SKM-1 (cell line): Measurements from ENCODE around the gene SLC28A1.
"Not testable (repeated sequence)": the region's sequence is repeated elsewhere in the genome, so short reads cannot be mapped to it uniquely, and the experiment has no call there.

ENCODE experiments used
- DNase-seq: peaks from one replicate; lab custom pipeline; 2025; ENCODE audit not compliant: unreplicated experiment; lab: John Stamatoyannopoulos, UW

Gene SLC28A1

DNA sequence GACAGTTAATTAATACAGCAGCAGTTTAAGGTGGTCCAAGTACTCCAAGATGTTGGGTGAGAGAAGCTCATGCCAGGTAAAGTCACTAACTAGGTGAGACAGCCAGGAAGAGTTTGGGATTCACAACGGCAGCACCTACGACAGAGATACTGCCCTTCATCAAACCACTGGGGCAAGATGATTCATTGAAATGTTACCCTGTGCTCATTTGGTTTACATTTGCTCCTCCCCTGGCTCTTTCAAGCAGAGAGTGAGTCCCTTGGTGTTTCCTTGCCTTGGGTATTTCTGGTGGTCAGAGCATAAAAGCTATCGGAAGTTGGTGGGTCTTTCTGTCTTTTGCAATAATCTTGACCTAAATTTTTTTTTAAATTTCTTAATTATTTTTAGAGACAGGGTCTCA, 77.2 kb downstream of the SLC28A1 start:
- DNase-seq: no peak

DNA sequence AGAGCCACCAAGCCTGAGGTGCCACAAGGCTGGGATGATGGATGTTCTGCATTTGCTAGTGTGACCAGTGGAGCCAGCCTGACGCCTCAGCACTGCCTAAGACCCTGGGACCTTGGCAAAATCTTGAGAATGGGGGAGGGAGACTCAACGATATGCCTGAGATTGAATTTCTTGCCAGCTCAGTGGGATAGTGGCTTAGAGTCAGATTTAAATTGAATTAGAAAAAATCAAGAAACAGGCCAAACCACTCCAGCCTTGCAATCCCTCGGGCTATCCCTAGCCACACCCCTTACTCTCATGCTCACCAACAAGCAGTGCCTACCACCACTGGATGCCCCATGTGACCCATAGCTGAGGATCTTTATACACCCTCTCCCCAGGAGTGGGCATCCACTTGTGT, 78.5 kb downstream of the SLC28A1 start:
- no peak for DNase-seq

DNA sequence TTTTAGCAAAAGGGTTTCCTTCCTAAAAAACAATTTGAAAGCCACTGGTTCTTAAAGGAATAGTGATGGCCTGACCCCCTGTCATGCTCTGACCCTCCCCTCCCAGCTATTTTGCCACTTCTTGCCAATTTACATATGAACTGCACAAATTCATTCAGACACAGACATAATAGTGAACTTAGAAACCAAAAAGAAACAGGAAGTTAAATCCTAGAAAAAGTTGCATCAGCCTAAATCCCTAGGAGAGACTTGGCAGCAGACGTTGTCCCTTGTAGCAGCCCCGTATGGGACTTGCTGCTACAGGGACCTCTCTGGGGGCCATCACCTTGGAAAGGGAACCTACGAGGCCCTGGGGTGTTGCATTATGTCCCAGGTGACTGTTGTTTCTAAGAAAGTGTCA, 82.9 kb downstream of the SLC28A1 start:
- DNase-seq: no peak

DNA sequence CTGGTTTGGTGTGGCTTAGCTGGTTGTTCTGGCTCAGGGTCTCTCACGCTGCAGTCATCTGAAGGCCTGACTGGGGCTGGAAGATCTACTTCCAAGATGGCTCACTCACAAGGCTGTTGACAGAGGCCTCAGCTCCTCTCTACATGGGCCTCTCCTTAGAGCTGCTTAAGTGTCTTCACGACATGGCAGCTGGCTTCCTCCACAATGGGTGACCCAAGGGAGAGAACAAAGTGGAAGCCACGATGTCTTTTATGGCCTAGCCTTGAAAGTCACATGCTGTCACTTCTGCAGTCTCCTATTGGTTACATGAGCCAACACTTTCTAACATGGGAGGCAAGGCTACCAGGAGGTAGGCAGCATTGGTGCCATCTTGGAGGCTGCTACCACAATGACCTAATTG, 83.8 kb downstream of the SLC28A1 start:
- no peak for DNase-seq

DNA sequence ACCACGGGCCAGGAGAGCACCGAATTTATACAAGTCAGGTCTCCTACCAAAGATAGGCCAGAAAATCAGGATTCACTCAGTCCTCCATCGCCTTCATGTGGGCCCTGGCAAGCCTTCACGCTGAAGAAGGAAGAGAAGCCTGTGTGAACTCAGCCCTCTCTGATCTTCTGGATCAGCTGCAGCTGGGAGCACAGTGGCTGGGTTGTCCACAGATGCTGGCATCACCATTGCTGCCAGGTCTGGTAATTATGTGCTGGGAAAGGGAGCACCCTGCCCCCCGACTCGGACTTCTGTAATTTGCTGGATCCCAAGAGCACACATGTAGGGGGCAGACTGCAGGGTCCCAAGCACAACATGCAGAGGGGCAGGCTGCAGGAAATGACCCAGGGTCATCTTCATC, 84.8 kb downstream of the SLC28A1 start:
- DNase-seq: no peak

DNA sequence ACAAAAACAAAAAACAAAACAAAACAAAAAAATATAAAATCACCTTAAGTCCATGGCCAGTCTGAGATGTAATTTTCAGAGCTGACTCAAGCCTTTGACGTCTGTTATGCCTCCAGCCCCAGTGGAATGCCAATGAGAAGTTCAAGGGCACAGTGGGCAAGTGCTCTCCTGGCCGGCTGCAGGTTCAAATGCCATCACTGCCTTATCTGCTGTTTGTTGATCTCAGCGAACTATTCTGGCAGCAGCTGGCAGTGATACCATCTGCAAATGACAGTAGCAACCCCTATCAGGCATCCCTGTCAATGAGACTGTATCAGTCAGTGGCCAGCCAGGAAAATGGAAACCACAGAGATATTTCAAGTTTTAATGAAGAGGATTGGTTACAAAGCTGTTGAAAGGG, 86.4 kb downstream of the SLC28A1 start:
- DNase-seq: no peak

DNA sequence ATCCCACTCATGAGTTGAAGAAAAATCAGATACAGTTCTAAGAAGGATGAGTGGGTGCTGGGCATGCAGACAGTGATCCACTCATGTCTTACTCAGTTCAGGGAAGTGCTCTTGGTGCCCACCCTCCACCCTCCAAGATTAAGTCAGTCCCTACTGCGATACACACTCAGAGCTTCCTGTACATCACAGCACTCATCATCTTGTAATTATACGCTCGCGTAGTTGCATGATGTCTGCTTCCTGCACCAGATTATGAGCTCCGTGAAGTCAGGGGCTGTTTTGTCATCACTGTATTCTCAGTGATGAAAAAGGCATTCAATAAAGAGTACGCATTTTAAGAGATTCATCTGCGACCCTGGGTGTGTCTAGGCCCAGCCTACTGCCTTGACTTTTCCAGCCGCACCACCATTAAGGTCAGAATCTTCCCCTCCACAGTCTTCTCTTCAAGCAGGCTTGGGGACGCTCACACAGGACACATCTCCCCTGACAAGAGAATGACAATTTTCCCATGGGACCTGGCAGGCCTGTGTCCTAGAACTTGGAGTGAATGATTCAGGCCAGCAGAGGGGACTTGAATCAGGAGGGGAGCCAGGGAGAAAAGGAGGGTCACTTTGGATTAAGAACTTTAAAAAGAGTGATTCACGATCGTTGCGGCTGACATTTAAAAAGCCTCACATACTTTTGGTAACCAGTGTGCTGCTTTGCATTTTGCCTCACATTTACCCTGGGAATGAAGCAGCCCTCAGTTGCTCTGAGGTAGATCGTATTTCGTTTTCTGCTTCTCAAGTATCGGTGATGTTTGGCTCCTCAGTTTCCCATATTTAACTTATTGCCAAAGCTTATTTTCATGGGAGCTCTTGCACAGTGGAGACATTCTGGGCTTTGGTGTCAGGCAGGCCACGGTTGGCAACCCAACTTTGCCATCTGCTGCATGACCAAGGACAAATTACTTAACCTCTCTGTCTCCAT, 89.3 kb downstream of the SLC28A1 start:
- DNase-seq: no peak

DNA sequence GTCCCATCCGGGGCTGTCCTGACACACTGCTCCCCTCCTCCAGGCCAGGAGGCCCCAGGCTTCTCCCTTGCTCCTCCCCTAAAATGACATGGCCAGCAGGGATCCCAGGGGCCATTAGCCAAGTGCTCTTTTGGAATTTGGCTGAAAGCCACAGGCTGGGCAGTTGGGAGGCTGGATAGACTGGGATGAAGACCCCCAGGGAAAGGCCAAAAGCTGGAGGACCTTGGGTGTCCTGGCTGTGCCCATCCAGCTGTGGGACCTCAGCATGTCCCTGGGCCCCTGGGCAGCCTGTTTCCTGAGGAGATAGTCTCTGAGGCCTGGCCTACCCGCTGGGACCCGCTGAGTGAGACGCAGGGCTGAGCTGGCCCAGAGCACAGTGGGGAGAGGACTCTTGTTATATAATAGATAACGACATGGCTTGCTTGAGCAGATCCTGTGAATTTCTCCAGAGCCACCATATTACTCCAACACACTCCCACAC, 91.4 kb downstream of the SLC28A1 start:
- no peak for DNase-seq

DNA sequence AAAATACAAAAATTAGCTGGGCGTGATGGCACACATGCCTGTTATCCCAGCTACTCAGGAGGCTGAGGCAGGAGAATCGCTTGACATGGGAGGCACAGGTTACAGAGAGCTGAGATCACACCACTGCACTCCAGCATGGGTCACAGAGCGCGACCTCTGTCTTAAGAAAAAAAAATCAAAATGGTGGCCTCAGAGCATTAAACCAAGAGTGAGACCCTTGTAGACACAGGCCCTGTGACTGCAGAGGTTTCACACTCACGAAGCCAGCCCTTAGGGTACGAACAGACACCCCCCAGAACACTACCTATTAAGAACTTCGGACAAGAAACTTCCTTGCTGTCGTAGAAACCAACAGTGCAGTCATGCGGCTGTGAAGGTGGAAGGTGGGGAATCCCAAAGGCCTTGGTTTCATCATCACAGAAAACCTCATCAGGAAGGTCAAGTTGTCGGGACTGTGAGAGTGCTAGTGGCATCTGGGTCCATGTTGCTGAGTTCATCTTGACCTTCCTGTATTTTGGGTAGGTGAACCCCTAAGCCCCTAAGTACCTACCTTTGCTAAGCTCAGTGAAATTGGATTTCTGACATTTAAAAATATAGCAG, 92.4 kb downstream of the SLC28A1 start:
- no peak for DNase-seq

DNA sequence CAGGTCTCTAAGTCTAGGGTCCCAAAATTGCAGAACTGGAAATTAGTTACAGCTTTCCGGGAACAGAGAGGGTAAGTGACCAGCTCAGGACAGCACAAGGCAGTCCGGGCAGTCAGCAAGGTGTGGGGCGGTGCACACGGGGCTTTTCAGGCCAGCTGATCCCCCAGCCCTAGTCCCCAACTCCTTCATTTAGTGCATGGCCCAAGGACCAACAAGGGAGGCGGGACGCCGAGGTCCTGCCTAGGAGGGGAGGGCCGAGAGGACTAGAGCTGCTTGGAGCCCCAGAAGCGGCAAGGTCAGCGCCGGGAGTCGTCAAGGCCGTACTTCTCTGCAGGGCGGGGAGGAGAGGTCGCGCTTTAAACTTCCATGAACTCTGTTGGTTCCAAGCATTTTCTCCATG, 95.2 kb downstream of the SLC28A1 start:
- no peak for DNase-seq

DNA sequence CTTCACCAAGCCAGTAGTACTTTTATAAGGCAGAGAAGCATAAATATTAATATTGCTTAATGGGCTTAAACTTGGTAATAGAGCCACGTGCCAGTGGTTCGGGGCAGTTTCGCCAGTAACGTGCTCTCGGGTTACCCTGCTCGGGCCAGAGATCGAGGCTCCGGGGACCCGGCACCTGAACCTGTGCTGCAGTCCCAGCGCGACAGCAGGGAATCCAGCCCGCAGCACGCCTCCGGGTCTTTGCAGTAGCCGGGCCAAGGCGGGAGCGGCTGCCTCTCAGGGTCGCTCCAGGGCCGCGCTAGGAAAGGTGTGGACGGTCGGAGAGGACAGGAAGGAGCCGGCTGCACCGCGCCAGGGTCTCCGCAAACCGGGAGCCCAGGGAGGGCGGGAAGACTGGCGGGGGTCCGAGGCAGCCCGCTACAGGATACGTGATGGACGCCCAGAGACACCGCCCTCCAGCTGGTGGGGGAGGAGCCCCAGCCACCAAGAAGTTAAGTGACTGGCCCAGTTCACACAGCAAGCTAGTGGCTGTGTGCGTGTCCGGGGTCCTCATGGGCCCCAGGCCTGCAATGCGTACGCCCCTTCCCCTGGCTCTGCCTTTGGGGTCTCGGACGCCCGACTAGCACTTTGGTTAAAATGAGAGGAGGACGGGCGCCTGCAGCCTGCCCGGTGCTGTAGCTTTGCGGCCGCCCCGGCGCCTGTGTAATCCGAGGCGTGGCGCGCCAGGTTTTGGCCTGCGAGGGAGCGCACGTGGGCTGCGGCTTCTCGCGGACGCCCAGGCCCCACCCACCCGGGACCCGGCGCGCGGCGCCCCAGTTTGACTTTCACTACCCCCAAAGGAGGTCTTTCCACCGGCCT, 96.0 kb downstream of the SLC28A1 start:
- peak; percentile 48 for DNase-seq

DNA sequence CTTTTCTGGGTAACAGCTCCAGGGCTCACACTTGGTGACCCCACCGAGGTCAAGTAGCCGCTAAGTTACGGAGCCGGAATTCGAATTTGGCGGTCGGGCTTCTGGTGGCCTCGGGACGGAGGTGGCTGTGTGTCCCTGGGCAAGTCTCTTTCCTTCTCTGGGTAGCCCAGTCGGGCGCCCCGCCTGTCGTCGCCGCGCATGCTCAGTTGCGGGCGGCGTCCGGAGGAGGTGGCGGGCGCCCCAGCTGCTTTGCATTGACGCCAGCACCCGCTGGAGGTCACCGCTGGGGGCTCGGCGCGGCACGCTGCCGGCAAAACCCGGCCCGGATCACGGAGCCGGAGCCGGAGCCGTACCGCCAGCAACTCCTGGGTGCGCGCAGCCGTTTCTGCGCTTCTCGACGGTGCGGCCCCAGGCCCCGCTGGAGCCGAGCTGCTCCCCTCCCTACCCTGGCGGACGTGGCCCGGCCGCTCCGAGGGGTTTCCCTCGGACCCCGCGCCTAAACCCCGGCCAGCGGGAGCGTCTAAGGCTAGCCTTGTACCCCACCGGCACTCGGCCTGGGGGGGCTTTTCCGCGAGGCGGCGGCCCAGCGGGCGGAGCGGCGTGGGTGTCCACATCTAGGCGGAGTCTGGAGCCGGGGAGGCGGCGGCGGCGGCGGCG, 96.7 kb downstream of the SLC28A1 start:
- DNase-seq: peak; percentile 93

DNA sequence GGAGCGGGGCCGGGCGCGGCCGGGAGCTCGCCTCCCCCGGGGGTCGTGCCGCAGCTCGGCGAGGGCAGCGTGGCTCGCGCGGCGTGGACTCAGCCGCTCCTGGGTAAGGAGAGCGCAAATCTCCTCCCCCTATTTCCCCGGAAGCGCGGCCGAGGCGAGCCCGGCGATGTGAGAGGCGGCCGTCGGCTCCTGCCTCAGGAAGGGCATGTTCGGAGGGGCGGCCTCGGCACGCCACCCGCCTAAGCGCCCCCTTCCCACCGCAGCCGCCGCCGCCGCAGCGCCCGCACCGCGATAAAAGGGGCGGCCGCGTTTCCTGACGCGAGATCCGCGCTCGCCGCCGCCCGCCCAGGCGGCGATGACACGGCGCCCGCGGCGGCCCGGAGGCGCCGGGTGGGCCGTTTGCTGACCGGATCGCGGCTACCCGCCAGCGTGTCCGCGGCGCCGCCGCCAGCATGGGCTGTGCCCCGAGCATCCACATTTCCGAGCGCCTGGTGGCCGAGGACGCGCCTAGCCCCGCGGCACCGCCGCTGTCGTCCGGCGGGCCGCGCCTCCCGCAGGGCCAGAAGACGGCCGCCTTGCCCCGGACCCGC, 97.3 kb downstream of the SLC28A1 start, which contains the start of gene PDE8A:
Gene PDE8A (plus strand): TSS at position 146 of the 590 bp plus-strand sequence. CDS start 307 bp downstream, at position 453.
- no peak for DNase-seq

DNA sequence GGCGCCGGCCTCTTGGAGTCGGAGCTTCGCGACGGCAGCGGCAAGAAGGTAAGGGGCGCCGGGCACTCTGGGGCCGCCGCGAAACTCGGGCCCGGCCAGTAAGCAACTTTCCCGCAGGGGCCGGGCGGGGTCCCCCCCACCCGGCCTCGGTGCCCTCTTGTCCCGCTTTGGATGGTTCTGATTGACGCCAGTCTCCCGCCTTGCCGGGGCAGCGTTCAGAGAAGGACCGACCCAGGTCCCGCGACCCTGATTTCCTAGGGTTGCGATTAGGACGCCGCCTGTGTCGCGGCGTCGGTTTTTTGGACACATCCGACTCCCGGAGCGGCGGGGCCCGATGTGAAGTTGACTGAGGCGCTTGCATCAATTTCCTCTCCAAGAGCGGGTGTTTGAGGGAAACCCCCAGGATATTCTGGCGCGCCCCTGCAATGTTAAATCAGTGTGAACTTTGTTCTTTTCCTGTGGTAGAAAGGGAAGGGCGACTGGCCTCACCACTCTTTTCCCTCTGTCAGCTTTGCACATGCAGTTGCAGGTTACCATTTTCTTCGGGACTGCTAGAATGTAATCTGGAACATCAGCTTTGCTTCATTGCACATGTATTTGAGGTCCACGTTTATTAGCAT, 97.9 kb downstream of the SLC28A1 start:
- no peak for DNase-seq

DNA sequence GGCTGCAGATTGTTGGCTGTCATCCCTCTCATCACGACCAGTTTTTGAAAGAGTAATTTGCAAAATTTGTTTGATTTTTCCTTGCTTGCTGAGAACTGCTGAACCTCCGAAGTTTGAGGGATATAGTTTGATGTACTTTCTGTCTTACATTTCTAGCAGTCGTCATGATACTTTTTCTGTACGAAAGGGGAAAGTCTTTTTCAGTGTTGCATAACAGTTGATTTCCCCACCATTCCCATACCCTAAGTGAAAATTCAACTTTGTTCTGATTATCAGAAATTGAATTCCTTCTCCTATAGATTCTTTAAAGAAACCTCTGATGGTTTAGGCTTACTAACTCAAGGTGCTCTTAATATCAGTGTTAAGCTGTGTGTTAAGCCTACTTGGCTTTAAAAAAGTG, 98.8 kb downstream of the SLC28A1 start:
- DNase-seq: no peak

DNA sequence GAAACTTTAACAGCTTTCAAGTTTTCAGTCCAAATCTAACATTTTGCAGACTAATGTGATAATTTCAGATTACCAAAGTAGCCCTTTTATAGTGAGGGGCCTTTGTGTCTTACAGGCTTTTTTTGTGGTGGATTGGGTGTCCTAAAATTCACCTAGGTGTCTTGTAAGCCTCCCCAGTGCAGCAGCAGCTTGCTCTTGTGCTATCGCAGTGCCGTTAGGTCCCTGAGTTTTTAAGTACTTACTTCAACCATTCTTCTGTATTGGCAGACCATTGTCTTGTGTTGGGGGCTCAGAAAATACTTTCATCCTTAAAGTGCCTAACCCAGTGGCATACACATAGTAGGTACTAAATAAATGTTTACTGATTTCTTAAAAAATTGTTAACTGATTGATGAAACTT, 99.2 kb downstream of the SLC28A1 start:
- DNase-seq: no peak

DNA sequence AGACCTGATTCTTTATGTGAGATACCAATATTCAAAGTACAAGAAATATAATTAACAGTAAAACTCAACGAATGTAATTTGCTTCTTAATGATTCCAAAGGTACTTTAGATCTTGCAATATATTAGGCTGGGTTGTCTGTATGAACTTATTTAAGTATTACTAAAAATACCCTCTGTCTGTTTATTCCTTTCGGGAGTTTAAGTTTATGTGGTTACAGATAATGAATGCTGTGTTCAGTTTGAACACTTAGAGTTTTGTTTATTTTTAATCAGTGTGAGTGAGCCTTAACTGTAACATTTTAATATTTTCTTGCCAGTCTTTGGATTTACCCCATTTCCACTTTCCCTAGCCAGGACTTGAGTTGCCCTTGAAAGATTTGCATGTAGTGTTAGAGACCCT, 100.7 kb downstream of the SLC28A1 start:
- no peak for DNase-seq

DNA sequence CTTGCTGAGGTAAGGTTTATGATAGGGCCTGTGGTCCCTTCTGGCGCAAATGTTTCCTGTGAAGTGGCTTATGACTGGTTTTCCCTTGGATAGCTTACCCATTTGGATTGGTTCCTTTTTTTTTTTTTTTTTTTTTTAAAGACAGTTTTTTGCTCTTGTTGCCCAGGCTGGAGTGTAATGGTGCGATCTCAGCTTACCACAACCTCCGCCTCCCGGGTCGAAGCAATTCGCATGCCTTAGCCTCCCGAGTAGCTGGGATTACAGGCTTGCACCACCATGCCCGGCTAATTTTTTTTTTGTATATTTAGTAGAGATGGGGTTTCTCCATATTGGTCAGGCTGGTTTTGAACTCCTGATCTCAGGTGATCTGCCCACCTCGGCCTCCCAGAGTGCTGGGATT, 102.9 kb downstream of the SLC28A1 start:
- not testable (repeated sequence) for DNase-seq

DNA sequence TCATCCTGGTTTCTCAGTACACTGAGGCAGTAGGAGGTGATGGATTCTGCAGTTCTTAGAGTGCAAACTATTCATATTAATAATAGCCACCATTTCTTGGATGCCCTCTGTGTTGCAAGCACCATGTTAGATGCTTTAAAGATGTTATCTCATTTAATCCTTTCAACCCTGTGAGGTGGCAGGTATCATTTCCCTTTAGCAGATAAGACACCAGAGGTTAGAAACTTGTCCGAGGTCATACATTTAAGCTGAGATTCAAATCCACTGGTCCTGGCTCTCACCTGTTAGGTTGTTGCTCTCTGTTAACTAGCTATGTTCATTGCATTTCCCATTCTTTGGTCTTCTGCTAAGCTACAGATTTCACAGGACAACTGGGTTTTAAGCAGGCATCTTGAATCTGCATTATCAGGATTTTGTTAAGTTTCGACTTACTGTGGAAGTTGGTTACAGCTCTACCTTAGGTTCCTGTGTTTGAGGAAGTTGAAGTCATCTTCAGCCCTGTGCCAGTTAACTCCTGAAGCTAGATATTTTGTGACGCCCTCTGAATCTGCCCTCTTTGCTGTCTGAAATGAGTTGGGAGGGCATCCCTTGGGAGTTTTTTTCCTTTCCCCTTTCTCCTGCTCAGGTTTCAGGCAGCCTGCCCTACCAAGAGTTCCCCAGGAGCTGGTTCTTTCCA, 103.6 kb downstream of the SLC28A1 start:
- no peak for DNase-seq
